Liver (tissue), 9 donors: Measurements from ENCODE around the gene PRRG4. TPM values are rescaled to one million over a fixed set of nuclear protein-coding genes. Genes with fewer than 3 reads are reported as not detected.
"Not testable (repeated sequence)": the region's sequence is repeated elsewhere in the genome, so short reads cannot be mapped to it uniquely, and the experiment has no call there.

ENCODE experiments used
- DNase-seq: peaks from one replicate; pipeline ENCODE4 v3.0.0-alpha.2; 2017; ENCODE audit warnings: low spot score
- H3K27ac ChIP-seq, 2 donors: one replicate each; pipeline ENCODE4 v1.7.0; 2013; ENCODE audit warnings: inconsistent platforms in 2 of 2, low read length in 2 of 2, control low read depth in 1 of 2, low read depth in 1 of 2, mild to moderate bottlenecking in 1 of 2
- H3K27me3 ChIP-seq, 4 donors: one replicate each; pipeline versions ENCODE4 v1.6.1 to v1.7.0; 2013; ENCODE audit warnings: low read length in 3 of 4, inconsistent platforms in 1 of 4, mild to moderate bottlenecking in 1 of 4, moderate library complexity in 1 of 4; ENCODE audit not compliant: control insufficient read depth in 4 of 4, insufficient read depth in 4 of 4
- H3K36me3 ChIP-seq, 4 donors: one replicate each; pipeline versions ENCODE4 v1.6.1 to v1.7.0; 2013; ENCODE audit warnings: low read length in 3 of 4, mild to moderate bottlenecking in 3 of 4, low read depth in 1 of 4, moderate library complexity in 1 of 4; ENCODE audit not compliant: control insufficient read depth in 4 of 4, insufficient read depth in 3 of 4
- H3K4me1 ChIP-seq, 4 donors: one replicate each; pipeline versions ENCODE4 v1.6.1 to v1.7.0; 2013; ENCODE audit warnings: low read length in 3 of 4, mild to moderate bottlenecking in 3 of 4, moderate library complexity in 1 of 4; ENCODE audit not compliant: control insufficient read depth in 4 of 4, insufficient read depth in 4 of 4
- H3K4me3 ChIP-seq, 3 donors: one replicate each; pipeline versions ENCODE4 v1.6.1 to v1.7.0; 2013; ENCODE audit warnings: low read length in 3 of 3, control low read depth in 1 of 3, low read depth in 1 of 3, mild to moderate bottlenecking in 1 of 3
- H3K9ac ChIP-seq, 2 donors: one replicate each; pipeline ENCODE4 v1.7.0; 2013; ENCODE audit warnings: low read length in 2 of 2, mild to moderate bottlenecking in 2 of 2, moderate library complexity in 2 of 2, control low read depth in 1 of 2, low read depth in 1 of 2
- H3K9me3 ChIP-seq, 4 donors: one replicate each; pipeline versions ENCODE4 v1.6.1 to v1.7.0; 2013; ENCODE audit warnings: low read length in 3 of 4; ENCODE audit not compliant: control insufficient read depth in 4 of 4
- CTCF ChIP-seq: fragments of 150-350 bp; IDR thresholded peaks from 2 replicates; pipeline ENCODE4 v1.5.1; 2017; ENCODE audit warnings: improper control_type of control experiment, low read depth, low read length; ENCODE audit not compliant: missing input control
- EGR1 ChIP-seq, 2 donors: IDR thresholded peaks; 2 replicates each; pipeline ENCODE4 v1.6.1; 2016 to 2018; ENCODE audit warnings: antibody characterized with exemption in 2 of 2, low read depth in 2 of 2
- FOXA1 ChIP-seq: IDR thresholded peaks from 2 replicates; pipeline ENCODE4 v1.6.1; 2016; ENCODE audit warnings: antibody characterized with exemption
- FOXA2 ChIP-seq: IDR thresholded peaks from 2 replicates; pipeline ENCODE4 v1.6.1; 2016; ENCODE audit warnings: antibody characterized with exemption
- GABPA ChIP-seq, 2 donors: IDR thresholded peaks in 1 of 2; conservative IDR thresholded peaks in 1 of 2; 2 replicates each; pipeline ENCODE4 v1.6.1; 2016; ENCODE audit warnings: antibody characterized with exemption in 2 of 2, mild to moderate bottlenecking in 1 of 2, moderate library complexity in 1 of 2
- HNF4A ChIP-seq, 2 donors: conservative IDR thresholded peaks; 2 replicates each; pipeline ENCODE4 v1.6.1; 2016; ENCODE audit warnings: antibody characterized with exemption in 2 of 2, mild to moderate bottlenecking in 2 of 2
- JUND ChIP-seq, 2 donors: IDR thresholded peaks; 2 replicates each; pipeline ENCODE4 v1.6.1; 2016; ENCODE audit warnings: antibody characterized with exemption in 2 of 2
- NR2F2 ChIP-seq: IDR thresholded peaks from 2 replicates; pipeline ENCODE4 v1.6.1; 2016; ENCODE audit warnings: antibody characterized with exemption
- REST ChIP-seq: IDR thresholded peaks from 2 replicates; pipeline ENCODE4 v1.6.1; 2016; ENCODE audit warnings: antibody characterized with exemption, mild to moderate bottlenecking
- RXRA ChIP-seq, 2 donors: IDR thresholded peaks; 2 replicates each; pipeline ENCODE4 v1.6.1; 2017 to 2018; ENCODE audit warnings: antibody characterized with exemption in 2 of 2, mild to moderate bottlenecking in 1 of 2
- TAF1 ChIP-seq: conservative IDR thresholded peaks from 2 replicates; pipeline ENCODE4 v1.6.1; 2016; ENCODE audit warnings: antibody characterized with exemption, mild to moderate bottlenecking
- ZBTB33 ChIP-seq: IDR thresholded peaks from 2 replicates; pipeline ENCODE4 v1.6.1; 2016; ENCODE audit warnings: antibody characterized with exemption
- WGBS: extraction: QIAGEN DNeasy Blood & Tissue Kit; methylation state at CpG from one replicate; pipeline ENCODE4 v1.1.7; 2013; 5-methylcytosine and 5-hydroxymethylcytosine counted together
- polyA plus RNA-seq, 2 donors: library from polyadenylated mRNA; stranded (reverse) in 1 of 2; unstranded in 1 of 2; fragments of 200-250 nt in 1 of 2; fragments of >200 nt in 1 of 2; fragmentation: Nextera tagmentation in 1 of 2; extraction: Ambion mirVana in 1 of 2; gene quantifications; one replicate each; pipeline versions ENCODE4 v1.2.1 to v1.2.3, GENCODE V29; 2013 to 2015
- total RNA-seq, 2 donors: library from RNA; depleted of rRNA; stranded (reverse); fragments of >200 nt; gene quantifications; one replicate each; pipeline ENCODE4 v1.2.3, GENCODE V29; 2014
- donor health status: healthy.
- donor health status: healthy.
- donor health status: healthy.
- donor health status: healthy.
- donor health status: healthy.

PRRG4 gene
- total and polyA plus RNA-seq, 4 donors = 3.4 to 12.0 (median 5.9) TPM

- H3K9me3 ChIP-seq = no peaks in the 10 kb centered on the region
- no peak overlapping the region for H3K27ac ChIP-seq
- no peak for TF ChIP-seq HNF4A (conservative IDR thresholded peaks at IDR 0.05)
- no peak for TF ChIP-seq FOXA2
- no peak for TF ChIP-seq TAF1
- TF ChIP-seq JUND (IDR thresholded peaks at IDR 0.05) = no peak
- no peak overlapping the region for H3K4me3 ChIP-seq
- DNase-seq = no peak
- no peaks in the 10 kb centered on the region for H3K27me3 ChIP-seq
- no peak overlapping the region for H3K9ac ChIP-seq
- H3K36me3 ChIP-seq = peaks cover 0 to 4% (median 0%) of the 10 kb centered on the region in 4 donors
- H3K4me1 ChIP-seq = peaks cover 0 to 6% (median 0%) of the 10 kb centered on the region in 4 donors
Measured at GRCh38 chr11:32821517-32821916, 8.2 kb upstream of the PRRG4 start.

- H3K9ac ChIP-seq = no peak overlapping the region
- H3K4me1 ChIP-seq = peaks cover 0 to 6% (median 0%) of the 10 kb centered on the region in 4 donors
- no peak overlapping the region for H3K4me3 ChIP-seq
- H3K9me3 ChIP-seq = no peaks in the 10 kb centered on the region
- H3K27ac ChIP-seq = no peak overlapping the region
- peaks cover 0 to 4% (median 0%) of the 10 kb centered on the region in 4 donors for H3K36me3 ChIP-seq
- no peaks in the 10 kb centered on the region for H3K27me3 ChIP-seq
- DNase-seq = no peak
- WGBS = 79% methylated on average over 5 of the region's 5 CpGs
- TF ChIP-seq GABPA (IDR thresholded peaks at IDR 0.05 in 1 of 2, conservative IDR thresholded peaks at IDR 0.05 in 1 of 2) = no peak
- TF ChIP-seq REST = no peak
- TF ChIP-seq ZBTB33 = no peak
- TF ChIP-seq RXRA (IDR thresholded peaks at IDR 0.05) = no peak
- no peak for TF ChIP-seq FOXA2
- no peak for TF ChIP-seq CTCF
- TF ChIP-seq EGR1 (IDR thresholded peaks at IDR 0.05; ENCODE audit: low read depth in 2 of 2) = no peak
- TF ChIP-seq FOXA1 = no peak
- no peak for TF ChIP-seq NR2F2
Measured at GRCh38 chr11:32821917-32822560, 7.7 kb upstream of the PRRG4 start.

GRCh38 chr11:32823617-32824016 lies 6.1 kb upstream of the PRRG4 start:
- not testable (repeated sequence) for H3K27me3 ChIP-seq, DNase-seq, H3K4me3 ChIP-seq, H3K9me3 ChIP-seq, H3K36me3 ChIP-seq, H3K27ac ChIP-seq, H3K9ac ChIP-seq, H3K4me1 ChIP-seq
- WGBS = 69% methylated on average over 3 of the region's 3 CpGs
